ENCODE results near the gene GOLM1.

DNA sequence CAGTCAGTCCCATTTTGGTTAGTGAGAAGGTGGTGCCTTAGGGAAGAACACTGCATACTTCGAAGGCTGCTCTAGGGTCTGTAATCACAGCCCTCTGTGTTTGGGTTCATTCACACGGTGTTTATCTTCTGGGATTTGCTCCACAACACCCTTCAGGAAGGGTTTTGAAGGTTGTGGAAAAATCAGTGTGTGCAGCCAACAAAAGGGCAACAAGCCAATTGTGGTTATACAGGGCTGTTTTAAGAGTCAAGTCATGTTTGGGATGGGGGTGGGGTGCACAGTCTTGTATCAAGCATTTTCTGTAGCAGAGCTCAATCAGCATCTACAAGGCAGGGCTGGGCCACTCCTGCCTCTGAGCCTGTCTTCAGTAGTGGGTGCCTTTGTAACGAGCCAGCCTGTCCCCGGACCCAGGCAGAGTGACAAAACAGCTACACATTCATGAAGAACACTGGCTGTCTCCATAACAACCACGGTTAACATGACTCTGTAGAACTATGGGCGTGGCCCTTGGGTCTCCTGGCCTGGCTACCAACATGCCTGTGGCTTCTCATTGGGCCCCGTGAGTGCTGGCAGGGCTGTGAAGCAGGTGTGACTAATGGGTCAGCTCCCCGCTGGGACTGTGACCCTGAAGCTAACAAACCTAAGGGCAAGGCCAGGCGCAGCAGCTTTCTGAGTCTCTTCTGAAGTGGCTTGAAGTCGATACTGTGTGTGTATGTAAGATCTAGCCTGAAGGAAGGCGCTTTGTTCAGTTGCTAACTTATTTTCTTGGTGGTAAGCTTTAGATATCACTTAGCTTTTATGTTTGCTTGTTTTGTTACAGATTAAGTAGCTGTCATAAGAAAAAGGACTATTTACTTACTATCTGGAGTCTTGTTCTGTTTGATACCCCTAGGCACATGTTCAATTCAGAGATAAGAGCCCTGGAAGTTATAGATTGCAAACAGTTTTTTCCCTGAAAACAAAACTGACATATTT lies 27.9 kb upstream of the GOLM1 start:
- TF ChIP-seq ZNF76 (tag by site-specific recombination; IDR thresholded peaks at IDR 0.05; ENCODE audit: borderline replicate concordance, low read depth), result no peak
- 0 out of 2 replicates have a peak, but pooled peaks have one; percentile 8 for TF ChIP-seq ZNF660 (tag by site-specific recombination; IDR thresholded peaks at IDR 0.05)
- TF ChIP-seq, protein P1, sequence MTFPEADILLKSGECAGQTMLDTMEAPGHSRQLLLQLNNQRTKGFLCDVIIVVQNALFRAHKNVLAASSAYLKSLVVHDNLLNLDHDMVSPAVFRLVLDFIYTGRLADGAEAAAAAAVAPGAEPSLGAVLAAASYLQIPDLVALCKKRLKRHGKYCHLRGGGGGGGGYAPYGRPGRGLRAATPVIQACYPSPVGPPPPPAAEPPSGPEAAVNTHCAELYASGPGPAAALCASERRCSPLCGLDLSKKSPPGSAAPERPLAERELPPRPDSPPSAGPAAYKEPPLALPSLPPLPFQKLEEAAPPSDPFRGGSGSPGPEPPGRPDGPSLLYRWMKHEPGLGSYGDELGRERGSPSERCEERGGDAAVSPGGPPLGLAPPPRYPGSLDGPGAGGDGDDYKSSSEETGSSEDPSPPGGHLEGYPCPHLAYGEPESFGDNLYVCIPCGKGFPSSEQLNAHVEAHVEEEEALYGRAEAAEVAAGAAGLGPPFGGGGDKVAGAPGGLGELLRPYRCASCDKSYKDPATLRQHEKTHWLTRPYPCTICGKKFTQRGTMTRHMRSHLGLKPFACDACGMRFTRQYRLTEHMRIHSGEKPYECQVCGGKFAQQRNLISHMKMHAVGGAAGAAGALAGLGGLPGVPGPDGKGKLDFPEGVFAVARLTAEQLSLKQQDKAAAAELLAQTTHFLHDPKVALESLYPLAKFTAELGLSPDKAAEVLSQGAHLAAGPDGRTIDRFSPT (tag by site-specific recombination; IDR thresholded peaks at IDR 0.05), result no peak
- no peak for TF ChIP-seq ZNF302 (tag by site-specific recombination; IDR thresholded peaks at IDR 0.05; ENCODE audit: low read depth)
- TF ChIP-seq GLI4 (tag by site-specific recombination; IDR thresholded peaks at IDR 0.05), result no peak
- TF ChIP-seq SP2 (tag by site-specific recombination; IDR thresholded peaks at IDR 0.05), result peak; percentile 60
- TF ChIP-seq HOXD13 (CRISPR knock-in tag; IDR thresholded peaks at IDR 0.05; ENCODE audit: borderline replicate concordance), result no peak
- TF ChIP-seq, protein P2, sequence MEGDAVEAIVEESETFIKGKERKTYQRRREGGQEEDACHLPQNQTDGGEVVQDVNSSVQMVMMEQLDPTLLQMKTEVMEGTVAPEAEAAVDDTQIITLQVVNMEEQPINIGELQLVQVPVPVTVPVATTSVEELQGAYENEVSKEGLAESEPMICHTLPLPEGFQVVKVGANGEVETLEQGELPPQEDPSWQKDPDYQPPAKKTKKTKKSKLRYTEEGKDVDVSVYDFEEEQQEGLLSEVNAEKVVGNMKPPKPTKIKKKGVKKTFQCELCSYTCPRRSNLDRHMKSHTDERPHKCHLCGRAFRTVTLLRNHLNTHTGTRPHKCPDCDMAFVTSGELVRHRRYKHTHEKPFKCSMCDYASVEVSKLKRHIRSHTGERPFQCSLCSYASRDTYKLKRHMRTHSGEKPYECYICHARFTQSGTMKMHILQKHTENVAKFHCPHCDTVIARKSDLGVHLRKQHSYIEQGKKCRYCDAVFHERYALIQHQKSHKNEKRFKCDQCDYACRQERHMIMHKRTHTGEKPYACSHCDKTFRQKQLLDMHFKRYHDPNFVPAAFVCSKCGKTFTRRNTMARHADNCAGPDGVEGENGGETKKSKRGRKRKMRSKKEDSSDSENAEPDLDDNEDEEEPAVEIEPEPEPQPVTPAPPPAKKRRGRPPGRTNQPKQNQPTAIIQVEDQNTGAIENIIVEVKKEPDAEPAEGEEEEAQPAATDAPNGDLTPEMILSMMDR (tag by site-specific recombination; IDR thresholded peaks at IDR 0.05), result no peak
- TF ChIP-seq, protein P3, sequence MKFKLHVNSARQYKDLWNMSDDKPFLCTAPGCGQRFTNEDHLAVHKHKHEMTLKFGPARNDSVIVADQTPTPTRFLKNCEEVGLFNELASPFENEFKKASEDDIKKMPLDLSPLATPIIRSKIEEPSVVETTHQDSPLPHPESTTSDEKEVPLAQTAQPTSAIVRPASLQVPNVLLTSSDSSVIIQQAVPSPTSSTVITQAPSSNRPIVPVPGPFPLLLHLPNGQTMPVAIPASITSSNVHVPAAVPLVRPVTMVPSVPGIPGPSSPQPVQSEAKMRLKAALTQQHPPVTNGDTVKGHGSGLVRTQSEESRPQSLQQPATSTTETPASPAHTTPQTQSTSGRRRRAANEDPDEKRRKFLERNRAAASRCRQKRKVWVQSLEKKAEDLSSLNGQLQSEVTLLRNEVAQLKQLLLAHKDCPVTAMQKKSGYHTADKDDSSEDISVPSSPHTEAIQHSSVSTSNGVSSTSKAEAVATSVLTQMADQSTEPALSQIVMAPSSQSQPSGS (tag by site-specific recombination; IDR thresholded peaks at IDR 0.05; ENCODE audit: low read depth), result peak; percentile 6
- TF ChIP-seq, protein P4, sequence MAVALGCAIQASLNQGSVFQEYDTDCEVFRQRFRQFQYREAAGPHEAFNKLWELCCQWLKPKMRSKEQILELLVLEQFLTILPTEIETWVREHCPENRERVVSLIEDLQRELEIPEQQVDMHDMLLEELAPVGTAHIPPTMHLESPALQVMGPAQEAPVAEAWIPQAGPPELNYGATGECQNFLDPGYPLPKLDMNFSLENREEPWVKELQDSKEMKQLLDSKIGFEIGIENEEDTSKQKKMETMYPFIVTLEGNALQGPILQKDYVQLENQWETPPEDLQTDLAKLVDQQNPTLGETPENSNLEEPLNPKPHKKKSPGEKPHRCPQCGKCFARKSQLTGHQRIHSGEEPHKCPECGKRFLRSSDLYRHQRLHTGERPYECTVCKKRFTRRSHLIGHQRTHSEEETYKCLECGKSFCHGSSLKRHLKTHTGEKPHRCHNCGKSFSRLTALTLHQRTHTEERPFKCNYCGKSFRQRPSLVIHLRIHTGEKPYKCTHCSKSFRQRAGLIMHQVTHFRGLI (tag by site-specific recombination; IDR thresholded peaks at IDR 0.05), result no peak
- peak; percentile 95 for TF ChIP-seq ZNF335 (tag by site-specific recombination; conservative IDR thresholded peaks at IDR 0.05)
- TF ChIP-seq TCF7L2 (IDR thresholded peaks at IDR 0.05; ENCODE audit: borderline replicate concordance, low read depth, low read length), result peak; percentile 90
- peak; percentile 21; the same call in 1 of the 2 replicates for TF ChIP-seq ZBTB20 (tag by site-specific recombination; IDR thresholded peaks at IDR 0.05)

Data from HEK293 (cell line).